Measurements from ENCODE around the gene DET1.

DNA sequence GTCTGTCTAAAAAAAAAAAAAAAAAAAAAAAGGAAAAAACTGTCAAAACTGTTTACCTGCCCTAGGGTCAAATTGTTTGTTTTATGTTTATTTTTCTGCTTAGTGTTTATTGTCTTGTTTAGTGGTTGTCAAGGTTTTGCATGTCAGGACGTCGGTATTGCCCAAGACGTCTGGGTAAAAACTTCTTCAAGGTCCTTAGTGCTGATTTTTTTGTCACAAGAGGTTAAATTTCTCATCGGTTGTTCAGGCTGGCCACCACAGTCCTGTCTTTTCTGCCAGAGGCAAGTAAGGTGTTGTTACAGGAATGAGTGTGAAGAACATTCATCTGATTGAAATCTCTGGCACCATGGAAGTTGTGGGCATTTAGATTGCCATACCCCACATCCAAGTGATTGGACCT, 7.0 kb downstream of the DET1 start:
- TF ChIP-seq ZNF234 (CRISPR knock-in tag; conservative IDR thresholded peaks at IDR 0.05), result no peak
- TF ChIP-seq EHMT2 (IDR thresholded peaks at IDR 0.05; ENCODE audit: borderline replicate concordance, low read depth, low read length), result no peak
- TF ChIP-seq KLF9 (CRISPR knock-in tag; IDR thresholded peaks at IDR 0.05; ENCODE audit: low read depth), result no peak
- TF ChIP-seq, protein P1, sequence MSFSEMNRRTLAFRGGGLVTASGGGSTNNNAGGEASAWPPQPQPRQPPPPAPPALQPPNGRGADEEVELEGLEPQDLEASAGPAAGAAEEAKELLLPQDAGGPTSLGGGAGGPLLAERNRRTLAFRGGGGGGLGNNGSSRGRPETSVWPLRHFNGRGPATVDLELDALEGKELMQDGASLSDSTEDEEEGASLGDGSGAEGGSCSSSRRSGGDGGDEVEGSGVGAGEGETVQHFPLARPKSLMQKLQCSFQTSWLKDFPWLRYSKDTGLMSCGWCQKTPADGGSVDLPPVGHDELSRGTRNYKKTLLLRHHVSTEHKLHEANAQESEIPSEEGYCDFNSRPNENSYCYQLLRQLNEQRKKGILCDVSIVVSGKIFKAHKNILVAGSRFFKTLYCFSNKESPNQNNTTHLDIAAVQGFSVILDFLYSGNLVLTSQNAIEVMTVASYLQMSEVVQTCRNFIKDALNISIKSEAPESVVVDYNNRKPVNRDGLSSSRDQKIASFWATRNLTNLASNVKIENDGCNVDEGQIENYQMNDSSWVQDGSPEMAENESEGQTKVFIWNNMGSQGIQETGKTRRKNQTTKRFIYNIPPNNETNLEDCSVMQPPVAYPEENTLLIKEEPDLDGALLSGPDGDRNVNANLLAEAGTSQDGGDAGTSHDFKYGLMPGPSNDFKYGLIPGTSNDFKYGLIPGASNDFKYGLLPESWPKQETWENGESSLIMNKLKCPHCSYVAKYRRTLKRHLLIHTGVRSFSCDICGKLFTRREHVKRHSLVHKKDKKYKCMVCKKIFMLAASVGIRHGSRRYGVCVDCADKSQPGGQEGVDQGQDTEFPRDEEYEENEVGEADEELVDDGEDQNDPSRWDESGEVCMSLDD (CRISPR knock-in tag; IDR thresholded peaks at IDR 0.05; ENCODE audit: borderline replicate concordance), result no peak
